Nucleus accumbens (tissue), 56 donors: Measurements from ENCODE around the gene BET1L.
"Not testable (repeated sequence)": the region's sequence is repeated elsewhere in the genome, so short reads cannot be mapped to it uniquely, and the experiment has no call there.

Experiments
- DNase-seq, 56 donors: peaks; one replicate each; lab custom pipeline; 2025; lab: John Stamatoyannopoulos, UW

Gene BET1L, protein sequence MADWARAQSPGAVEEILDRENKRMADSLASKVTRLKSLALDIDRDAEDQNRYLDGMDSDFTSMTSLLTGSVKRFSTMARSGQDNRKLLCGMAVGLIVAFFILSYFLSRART

DNA sequence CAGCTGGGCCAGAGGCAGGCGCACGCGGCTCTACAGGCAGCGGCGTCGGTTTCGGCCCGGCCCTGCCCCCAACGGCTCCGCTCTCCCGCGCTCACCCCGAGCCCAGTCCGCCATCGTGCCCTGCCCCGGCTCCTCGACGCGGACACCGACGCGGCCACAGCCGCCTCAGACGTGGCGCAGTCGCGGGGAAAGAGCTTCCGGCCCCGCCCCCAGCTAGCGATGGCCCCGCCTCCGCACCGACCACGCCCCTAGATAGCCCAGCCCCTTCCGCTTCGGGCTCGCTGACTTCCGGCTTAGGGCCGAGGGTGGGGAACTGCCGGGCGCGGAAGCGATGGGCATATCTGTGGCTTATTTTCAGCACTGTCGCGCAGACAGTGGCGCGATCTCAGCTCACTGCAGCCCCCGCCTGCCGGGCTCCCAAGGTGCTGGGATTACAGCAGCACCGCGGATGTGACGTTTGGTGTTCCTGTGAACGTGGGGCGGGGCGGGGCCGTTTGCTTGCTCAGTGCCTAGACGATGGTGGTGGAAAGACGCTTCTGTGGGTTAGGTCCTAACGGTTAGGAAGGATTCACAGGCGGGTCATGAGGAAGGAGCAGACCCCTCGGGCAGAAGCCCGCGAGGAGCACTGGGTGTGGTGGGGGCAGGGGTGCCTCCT lies at the start of gene BET1L, which contains the start of gene RIC8A:
Gene BET1L (minus strand): TSS at position 192 of the 655 bp plus-strand sequence. CDS start 78 bp downstream, at position 114.
Gene RIC8A (plus strand): TSS at position 501 of the 655 bp plus-strand sequence. CDS start 1,147 bp downstream, outside the sequence.
- DNase-seq: peak; percentile 85 to 99 (median 95)

DNA sequence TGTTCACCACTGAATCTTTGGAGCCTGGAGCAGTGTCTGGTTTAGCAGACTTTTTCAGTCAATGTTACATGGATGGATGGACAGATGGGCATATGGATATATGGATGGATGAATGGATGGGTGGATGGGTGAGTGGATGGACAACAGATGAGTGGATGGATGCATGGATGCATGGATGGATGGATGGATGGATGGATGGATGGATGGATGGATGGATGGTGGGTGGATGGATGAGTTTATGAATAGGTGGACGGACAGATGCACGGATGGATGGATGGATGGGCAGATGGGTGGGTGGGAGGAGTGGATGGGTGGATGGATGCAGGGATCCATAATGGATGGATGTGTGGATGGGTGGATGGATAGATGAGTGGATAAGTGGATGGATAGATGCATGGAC lies 48.6 kb upstream of the BET1L start:
- DNase-seq: no peak

DNA sequence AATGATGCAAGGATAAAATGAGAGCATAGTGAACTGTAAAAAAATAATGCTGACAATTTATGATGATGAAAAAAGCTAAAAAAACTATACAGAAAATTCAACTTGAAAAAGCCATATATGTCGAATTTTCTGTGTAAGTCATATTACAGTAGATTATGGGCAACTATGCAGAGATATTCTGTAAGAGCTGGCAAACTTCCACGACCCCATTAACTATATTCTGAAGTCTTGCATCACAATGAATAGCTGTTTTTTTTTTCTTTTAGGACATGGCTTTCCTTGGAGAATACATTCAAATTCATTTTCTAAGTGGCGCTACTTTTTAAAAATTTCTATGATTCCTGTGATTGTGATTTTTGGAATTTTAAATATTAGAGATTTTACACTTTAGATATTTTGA lies 48.0 kb upstream of the BET1L start:
- DNase-seq: no peak

DNA sequence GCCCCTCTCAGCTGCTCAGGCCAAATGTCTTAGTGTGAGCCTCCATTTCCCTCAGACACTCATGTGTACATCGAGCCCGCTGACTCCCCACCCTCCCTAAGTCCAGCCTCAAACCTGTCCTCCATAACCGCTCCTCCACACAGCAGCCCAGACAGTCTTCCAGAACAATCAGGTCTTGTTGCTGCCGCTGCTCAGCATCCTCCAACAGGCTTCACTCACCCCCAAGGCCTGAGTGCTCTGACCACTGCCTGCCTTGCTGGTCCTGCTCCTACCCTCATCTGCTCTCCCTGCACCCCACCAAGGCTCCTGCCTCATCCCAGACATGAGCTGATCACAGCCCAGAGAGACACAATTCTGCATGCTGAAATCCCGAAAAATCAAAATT lies 46.7 kb upstream of the BET1L start:
- no peak for DNase-seq

DNA sequence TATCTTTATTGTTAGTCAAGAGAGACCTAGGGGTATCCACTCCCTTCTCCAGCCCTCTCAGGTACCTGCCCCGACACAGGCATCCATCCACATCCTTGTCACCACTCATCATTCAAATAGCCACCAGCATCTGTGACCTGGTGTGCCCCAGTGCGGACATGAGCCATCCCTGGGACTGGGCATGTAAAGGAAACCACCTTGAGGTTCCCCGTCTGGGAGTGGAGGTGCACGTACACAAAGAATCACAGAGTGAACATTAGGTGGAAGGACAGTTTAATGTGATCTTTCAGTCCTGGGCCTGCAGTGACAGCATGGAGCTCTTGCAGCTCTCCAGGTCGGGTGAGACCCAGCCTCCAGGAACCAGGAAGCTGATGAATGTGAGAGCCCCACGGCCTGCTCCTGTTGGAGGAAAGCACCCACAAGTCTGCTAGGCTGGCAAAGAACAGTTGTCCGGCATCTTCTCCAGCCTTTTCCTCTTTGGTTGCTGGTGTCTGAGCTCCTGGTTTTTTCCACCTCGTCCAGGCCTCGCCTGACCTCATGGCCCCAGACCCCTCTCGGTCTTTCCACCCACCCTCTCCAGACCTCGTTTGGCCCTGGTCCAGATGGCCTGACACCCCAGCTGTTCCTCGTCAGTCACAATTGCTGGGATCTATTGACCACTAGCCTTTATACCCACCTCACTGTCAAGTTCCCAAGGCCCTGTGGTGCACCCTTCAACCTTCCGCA lies 46.1 kb upstream of the BET1L start:
- no peak for DNase-seq

DNA sequence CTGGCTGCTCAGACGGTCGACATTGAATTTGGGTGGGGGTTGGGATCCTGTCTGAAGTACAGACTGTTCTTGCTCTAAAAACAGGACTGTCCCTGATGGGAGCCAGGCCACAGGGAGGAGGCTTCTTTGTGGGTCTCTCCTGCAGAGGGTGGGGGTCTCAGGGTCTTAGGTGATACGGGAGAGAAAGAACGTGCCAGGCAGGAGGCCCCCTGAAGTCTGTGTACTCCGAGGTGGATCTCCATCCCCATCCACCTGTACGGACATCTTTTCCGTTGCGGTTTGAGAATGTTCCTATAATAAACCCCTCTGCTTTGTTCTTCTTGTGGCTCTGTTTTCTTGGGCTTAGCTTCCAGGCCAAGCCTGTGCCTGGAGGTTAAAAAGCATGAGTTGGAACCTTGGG lies 45.5 kb upstream of the BET1L start:
- no peak for DNase-seq

DNA sequence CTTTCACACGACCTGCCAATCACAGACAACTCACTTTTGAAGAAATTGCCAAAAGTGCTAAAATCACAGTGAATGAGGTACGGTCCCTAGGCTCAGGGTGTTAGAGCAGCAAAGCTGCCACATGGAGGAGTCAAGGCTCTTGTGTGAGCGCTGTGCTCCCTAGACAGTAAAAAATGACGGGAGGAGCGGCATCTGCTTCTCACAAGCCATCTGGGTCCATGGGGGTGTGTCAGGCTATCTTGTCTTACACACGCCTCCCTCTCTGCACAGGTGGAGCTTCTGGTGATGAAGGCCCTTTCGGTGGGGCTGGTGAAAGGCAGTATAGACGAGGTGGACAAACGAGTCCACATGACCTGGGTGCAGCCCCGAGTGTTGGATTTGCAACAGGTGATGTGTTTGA lies 44.4 kb upstream of the BET1L start:
- DNase-seq: no peak

DNA sequence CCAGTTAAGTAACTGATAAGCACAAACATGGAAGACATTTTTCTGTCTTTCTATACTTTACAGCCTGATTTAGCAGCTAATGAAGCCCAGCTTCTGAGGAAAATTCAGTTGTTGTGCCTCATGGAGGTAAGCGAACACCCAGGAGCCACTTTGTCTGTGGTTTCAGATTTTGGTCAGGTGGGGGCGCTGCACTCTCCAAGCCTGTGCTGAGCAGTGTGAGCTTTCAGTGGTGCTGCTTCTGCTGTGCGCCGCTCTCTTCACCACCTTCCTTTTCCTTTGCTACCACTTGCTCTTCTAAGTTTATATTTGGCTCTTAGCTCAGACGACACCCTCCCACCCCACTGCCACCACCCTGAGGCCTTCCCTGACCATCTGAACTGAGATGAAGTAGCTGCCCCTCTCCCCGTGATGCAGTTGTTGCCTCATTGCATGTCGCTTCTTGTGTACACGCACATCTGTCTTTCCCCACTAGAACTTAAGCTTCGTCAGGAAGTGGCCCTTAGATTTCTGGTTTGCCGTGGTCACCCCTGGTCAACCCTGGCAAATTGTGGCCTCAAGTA lies 43.6 kb upstream of the BET1L start:
- DNase-seq: peak in 14 of 56 donors; percentile 5 to 60 (median 22)

DNA sequence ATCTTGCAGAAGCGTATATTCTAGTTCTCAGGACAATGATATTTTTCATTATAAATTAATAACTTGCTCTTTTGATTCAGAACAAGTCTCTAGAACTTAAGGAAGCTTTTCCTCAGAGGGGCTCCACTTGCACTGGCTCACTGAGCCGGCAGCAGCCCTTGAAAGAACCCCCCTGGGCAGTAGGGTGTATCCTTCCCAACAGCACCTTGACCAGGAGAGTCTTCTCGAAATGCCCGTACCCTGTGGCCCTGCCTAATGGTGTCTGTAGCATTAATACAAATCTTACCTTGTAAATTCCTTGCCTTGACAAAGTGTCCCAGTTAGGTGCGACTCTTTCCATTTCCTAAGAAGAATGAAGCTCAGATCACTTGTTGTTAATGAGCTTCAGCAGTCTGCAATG lies 43.1 kb upstream of the BET1L start:
- DNase-seq: no peak

DNA sequence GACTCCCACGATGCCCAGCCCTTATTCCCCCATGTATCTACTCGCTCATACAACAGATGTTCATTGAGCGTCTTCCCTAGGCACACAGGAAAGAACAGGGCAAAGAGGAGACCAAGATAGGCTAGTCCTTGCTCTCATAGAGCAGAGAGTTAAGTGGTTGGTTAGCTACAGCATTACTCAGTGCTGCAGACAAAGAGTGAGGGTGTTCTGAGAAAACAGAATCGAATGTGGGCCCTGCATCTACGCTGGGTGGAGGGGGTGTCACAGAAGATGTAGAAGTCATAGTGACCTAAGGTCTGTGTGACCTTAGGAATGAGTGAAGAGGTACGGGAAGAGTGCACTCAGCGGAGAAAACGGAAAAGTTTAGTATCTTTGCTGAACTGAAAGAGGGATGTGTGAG lies 41.9 kb upstream of the BET1L start:
- DNase-seq: no peak

DNA sequence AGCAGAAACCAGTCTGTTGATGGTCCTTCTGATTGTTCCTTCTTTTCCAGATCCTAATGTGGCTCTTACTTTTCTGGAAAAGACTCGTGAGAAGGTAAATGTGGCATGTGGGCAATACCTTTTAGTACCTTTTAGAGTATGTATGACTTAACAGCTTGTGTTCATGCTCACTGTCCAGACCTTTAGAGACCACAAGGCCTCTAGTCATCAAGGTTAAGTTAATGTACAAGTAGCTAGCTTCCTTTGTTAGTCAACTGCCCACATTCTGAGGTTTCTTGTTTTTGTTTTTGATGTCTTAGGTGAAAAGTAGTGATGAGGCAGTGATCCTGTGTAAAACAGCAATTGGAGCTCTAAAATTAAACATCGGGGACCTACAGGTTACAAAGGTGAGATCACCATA lies 37.2 kb upstream of the BET1L start:
- no peak for DNase-seq

DNA sequence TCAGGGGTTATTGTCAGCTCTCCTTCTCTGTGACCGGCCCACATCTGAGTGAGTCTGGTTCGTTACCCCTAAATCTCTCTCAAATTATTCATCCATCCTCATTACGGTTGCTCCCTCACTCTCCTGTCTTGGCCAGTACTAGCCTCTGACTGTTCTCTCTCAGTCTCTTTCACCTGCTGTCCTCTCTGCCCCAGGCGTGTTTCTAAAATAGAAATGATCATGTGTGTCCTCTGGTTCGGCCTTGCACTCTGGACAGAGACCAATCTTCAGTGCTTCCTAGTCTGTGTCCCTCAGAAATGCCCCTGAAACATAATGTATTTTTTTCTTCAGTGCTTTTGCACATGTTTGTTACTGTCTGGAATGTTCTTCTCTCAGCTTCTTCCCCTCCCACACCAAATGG lies 34.4 kb upstream of the BET1L start:
- no peak for DNase-seq

DNA sequence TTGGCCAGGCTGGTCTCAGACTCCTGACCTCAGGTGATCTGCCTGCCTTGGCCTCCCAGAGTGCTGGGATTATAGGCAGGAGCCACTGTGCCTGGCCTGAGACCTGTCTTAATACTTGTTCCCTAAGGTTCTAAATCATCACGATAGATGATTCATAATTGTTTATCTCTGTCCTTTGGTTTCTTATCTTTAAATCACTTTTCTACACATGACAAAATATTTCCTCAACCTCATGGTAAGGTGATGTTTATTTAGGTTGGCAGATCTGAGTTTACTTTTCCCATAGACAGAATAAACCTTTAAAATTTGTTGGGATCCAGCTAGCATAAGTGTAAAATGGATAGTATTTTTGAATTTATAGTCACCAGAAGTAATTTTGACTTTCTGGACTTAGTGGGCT lies 33.1 kb upstream of the BET1L start:
- DNase-seq: no peak

DNA sequence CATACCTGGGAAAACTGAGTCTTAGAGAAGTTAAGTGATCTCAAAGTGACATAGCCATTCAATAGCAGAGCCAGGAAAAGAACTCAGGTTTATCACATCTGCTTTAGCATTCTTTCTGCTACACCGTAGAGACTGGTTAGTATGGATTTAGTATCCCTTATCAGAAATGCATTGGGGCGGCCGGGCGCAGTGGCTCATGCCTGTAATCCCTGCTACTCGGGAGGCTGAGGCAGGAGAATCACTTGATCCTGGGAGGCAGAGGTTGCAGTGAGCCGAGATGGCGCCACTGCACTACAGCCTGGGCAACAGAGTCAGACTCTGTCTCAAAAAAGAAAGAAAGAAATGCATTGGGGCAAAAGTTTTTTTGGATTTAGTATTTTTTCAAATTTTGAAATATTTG lies 31.1 kb upstream of the BET1L start:
- DNase-seq: not testable (repeated sequence)

DNA sequence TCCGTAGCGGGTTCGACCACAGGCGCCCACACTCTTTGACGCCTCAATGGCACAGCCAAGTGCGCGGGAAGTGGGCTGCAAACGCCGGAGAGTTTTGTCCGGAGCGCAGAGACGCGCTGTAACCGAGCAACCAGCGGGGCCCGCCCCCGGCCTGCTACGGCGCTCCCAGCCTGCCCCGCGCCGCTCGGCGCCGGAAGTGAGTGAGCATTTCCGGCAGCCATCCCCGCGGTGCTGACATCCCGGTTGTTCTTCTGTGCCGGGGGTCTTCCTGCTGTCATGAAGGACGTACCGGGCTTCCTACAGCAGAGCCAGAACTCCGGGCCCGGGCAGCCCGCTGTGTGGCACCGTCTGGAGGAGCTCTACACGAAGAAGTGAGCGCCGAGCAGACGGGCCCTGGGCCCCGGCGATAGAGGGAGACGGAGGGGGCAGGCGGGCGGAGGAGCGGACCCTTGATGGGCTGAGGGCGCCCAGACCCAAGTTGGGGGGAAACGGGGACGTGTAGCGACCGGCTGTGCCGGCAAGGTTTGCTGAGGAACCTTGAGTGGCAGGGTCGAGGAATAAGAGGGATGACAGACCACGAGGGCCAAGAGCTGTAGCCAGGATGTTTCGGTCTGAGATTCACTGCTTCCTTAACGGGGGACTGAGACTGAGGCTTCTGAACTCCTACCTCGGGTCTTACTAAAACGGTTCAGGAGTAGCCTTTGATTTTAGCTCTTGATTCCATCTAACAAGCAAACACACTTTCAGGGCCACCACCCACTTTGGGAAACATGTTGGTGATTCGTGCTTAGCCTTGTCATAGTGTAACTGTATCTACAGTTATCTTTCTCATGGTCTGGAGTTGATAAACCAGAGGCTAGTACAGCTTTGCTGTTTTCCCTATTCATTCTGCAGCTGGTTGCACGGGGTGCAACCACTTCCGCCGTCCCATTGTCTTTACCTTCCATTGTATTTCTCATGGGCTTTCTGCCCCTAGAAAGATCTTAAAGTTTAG lies 29.9 kb upstream of the BET1L start, which contains the start of gene PSMD13:
Gene PSMD13 (plus strand): TSS at position 203 of the 994 bp plus-strand sequence. CDS start 74 bp downstream, at position 277.
- DNase-seq: peak in 54 of 56 donors; percentile 28 to 89 (median 78)

DNA sequence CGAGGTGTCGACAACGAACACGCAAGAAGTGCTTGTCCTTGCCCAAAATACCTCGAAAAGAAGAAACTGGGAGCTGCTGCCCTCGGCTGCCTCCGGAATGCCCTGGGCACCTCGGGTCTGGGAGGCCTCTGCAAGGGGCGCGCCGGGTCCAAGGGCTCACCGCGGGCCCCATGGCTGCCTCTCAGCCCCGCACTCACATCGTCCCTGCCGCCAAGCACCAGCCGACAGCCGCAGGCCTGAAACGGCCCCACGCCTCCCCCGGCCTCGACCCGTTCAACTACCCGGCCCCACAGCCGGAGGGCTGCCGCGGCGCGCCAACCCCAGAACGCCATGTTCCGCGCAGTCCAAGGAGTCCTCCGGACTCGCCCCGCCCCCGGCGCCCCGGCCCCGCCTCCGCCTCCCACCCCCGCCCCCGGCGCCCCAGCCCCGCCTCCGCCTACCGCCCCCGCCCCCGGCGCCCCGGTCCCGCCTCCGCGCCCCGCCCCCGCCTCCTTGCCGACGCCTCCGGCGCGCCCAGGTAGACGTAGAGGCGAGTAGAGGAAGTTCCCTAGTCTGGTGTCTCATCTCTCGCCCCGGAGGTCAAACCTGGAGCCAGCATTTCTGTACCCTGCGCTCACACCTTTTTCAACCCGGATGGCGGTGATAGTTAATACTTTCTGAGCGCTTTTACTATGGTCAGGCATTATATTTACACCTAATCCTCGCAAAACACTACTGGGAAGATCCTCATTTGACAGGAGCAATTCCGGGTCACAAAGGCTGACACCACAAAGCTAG lies 29.0 kb upstream of the BET1L start, which contains the start of gene SIRT3:
Gene SIRT3 (minus strand): TSS at position 346 of the 777 bp plus-strand sequence. CDS start 14 bp downstream, at position 332.
- peak in 52 of 56 donors; percentile 24 to 88 (median 70) for DNase-seq

DNA sequence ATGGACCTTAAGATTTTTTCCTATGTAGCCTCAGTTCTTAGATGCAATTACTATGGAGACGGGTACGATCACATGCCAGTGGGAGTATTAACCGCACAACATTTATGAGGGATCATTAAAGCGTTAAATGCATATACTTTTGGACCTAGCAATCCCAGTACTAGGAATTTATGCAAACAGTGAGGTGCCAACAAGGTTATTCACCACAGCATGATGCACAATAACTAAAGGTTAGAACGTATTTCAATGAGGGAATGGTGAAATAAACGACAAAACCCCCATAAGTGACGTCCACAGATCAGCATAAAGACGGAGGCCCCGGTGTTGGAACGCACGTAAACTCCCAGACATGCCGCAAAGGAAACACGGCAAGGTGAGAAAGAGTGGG lies 28.4 kb upstream of the BET1L start:
- DNase-seq: peak in 1 of 56 donors; percentile 57

DNA sequence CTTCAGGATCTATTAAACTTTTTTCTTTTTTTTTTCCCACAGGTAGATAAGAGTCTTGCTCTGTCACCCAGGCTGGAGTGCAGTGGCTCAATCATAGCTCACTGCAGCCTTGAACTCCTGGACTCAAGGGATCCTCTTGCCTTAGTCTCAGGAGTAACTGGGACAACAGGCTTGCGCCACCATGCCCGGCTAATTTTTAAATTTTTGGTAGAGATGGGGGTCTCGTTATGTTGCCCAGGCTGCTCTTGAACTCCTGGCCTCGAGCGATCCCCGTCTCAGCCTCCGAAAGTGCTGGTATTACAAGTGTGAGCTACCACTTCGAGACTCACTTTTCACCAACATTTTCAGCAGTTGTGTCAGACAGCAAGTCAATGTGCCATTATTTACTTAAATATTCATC lies 28.0 kb upstream of the BET1L start:
- no peak for DNase-seq
